Spleen (tissue), 7 donors: ENCODE data around the gene CXCR6.

Experiments used
- CTCF ChIP-seq, 11 experiments: fragments of 200-600 bp in 7 of 11; fragments of 450-650 bp in 4 of 11; sonication (generic) in 4 of 11; IDR thresholded peaks in 8 of 11; conservative IDR thresholded peaks in 3 of 11; 1 replicate in 7 of 11; 2 replicates in 4 of 11; pipeline versions ENCODE4 v1.4.0 to v1.8.0; 2016 to 2021; ENCODE audit warnings: antibody characterized with exemption in 11 of 11, inconsistent platforms in 4 of 11, mild to moderate bottlenecking in 1 of 11
- POLR2A ChIP-seq, 3 donors: fragments of 450-650 bp; IDR thresholded peaks; one replicate each; pipeline ENCODE4 v1.5.1; 2017; ENCODE audit warnings: antibody characterized with exemption in 3 of 3, mild to moderate bottlenecking in 1 of 3
- donor health status: DM: no; HTN: no; CAD: no; lungs with moderate emphysema.
- donor health status: DM: no; HTN: no; CAD: no.
- donor health status: DM: no; HTN: no; CAD: no.

- TF ChIP-seq CTCF (IDR thresholded peaks at IDR 0.05 in 8 of 11, conservative IDR thresholded peaks at IDR 0.05 in 3 of 11) (no peak), POLR2A (IDR thresholded peaks at IDR 0.05) (no peak)
These were observed 26.7 kb downstream of the CXCR6 start for GRCh38 chr3:45969953-45970352.
